GM21528 (cell line): ENCODE results near the gene ACSL3.
"Not testable (repeated sequence)": the region's sequence is repeated elsewhere in the genome, so short reads cannot be mapped to it uniquely, and the experiment has no call there.

Experiments
- ATAC-seq: cut with Tn5 transposase; IDR thresholded peaks from one replicate; pipeline ENCODE4 v1.9.1; 2021; ENCODE audit warnings: mild to moderate bottlenecking, moderate library complexity; ENCODE audit not compliant: unreplicated experiment, low FRiP score

ACSL3 gene

DNA sequence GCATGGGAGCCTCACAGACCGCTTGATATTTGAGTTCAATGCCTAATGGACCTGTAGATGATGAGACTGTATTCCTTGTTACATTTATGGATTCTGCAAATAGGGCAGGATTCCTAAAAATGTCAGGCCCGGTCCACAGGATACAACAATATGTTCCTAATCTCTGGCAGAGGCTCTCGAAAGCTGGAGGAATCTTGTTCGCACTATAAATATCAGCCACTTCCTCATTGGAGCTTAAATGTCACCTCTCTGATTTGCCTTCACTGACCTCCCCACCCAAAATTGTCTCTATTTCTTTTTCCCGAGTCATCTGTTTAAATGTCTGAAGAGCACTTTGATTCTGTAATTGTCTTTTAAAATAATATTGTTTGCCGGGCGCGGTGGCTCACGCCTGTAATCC lies 12.0 kb upstream of the ACSL3 start:
- ATAC-seq: no peak

DNA sequence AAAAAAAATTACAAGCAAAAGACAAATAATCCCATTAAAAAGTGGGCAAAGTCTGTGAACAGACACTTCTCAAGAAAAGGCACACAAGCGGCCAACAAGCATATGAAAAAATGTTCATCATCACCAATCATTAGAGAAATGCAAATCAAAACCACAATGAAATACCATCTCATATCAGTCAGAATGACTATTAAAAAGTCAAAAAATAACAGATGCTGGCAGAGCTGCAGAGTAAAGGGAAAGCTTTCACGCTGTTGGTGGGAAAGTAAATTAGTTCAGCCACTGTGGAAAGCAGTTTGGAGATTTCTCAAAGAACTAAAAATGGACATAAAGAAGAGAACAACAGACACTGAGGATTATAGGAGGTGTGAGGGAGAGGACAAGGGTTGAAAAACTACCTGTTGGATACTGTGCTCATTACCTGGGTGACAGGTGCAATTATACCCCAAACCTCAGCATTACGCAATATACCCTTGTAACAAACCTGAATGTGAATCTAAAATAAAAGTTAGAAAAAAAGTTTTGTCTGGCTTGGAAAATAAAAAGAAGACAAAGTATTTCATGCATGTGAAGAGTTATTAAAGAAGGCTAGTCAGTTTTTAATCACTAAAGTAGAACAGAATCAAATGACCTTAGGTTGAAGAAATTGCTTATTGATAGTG lies 8.7 kb upstream of the ACSL3 start:
- no peak for ATAC-seq

DNA sequence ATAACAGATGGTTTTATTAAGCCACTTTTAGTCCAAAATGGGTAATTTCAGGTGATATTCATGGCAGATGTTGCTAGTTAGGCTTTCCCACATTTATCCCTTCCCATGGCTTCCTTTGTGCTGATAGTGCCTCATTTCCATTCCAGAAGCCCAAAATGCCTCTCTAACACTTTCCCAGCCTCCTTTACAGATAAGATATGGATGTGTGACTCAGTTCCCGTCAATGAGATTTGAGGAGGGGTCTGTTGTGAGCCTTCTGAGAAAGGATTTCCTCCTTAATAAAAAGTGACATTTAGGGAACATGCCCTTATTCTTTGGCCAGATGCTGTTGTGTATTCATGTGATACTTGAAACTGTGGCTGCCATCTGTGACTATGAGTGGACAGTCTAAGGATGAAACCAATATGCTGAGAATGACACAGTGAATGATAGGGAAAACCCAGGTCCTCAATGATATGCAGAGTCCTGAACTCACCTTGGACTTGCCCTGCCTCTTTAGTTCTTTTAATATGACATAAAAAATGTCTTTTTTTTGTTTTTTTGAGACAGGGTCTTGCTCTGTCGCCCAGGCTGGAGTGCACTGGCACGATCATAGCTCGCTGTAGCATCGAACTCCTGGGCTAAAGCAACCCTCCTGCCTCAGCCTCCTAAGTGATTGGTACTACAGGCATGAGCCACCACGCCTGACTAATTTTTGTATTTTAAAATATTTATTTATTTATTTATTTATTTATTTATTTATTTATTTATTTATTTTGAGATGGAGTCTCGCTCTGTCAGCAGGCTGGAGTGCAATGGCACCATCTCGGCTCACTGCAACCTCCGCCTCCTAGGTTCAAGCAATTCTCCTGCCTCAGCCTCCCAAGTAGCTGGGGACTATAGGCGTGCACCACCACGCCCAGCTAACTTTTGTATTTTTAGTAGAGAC lies 5.8 kb upstream of the ACSL3 start:
- ATAC-seq: no peak

DNA sequence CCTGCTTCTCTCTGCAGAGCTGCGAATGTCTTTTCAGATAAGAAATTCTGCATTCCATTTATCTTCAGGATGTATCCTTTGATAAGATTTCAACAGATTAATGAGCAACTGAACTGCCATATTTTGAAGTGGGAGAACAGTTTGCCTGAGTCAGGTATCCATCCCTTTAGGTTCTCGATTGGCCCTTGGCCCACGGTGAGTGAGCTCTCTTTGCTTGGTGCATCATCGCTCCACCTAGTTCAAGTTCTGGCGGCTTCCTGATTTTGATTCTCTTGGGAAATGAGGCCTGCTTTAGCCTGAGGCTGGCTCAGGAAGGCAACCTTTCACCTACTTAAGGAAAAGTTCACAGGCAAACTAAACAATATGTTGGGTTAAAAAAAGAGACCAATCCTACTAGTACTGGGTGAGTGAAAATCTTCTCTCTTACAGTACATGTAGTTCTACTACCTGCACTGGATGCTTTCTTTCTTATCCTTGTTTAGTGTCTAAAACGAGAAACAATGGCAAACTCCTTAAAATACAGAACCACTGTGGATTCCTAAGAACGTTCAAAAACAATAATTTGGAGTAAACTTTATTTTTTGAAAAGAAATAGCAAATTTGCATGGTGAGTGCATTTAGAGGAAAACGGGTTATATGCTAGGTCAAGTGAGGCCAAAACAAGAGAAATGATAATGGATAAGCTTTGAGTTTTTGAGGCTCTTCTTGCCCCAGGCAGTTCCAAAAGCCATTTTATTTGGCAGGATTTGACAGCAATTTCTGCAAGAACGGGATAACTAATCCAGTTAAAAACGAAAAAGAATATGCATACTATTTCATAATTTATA lies 837 bp upstream of the ACSL3 start:
- ATAC-seq: no peak

DNA sequence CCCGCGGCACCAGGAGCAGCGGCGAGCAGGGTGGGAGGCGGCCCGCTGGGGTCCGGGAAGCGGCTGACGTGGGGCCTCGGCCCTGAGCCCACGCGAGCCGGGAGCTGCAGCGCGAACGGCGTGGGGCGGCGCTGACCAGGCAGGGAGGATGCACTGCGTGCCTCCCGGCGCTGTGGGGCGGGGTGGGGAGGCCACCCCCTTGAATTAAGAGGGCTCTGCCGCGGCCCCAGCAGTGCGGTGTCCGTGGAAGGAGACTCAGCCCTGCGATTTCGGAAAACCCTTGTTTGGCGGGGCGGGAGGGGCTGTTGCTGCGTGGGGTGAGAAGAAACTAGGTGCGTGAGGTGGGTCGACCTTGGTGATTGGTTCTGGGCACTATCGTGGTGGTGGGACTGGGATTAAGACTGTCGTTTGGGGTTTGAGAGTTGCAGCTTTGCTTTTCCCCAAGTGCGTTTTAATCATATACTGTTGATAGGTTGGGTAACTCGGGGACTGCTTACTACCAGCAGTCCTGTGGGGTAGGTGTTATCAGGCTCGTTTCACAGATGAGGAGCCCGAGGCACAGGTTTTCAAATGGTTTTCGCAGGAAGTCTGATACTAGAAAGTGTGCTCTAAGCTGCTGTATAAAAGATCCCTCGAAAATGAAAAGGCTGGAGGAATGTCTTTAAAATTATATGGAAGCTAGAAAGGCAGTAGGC lies 722 bp downstream of the ACSL3 start:
- ATAC-seq: peak; percentile 46

DNA sequence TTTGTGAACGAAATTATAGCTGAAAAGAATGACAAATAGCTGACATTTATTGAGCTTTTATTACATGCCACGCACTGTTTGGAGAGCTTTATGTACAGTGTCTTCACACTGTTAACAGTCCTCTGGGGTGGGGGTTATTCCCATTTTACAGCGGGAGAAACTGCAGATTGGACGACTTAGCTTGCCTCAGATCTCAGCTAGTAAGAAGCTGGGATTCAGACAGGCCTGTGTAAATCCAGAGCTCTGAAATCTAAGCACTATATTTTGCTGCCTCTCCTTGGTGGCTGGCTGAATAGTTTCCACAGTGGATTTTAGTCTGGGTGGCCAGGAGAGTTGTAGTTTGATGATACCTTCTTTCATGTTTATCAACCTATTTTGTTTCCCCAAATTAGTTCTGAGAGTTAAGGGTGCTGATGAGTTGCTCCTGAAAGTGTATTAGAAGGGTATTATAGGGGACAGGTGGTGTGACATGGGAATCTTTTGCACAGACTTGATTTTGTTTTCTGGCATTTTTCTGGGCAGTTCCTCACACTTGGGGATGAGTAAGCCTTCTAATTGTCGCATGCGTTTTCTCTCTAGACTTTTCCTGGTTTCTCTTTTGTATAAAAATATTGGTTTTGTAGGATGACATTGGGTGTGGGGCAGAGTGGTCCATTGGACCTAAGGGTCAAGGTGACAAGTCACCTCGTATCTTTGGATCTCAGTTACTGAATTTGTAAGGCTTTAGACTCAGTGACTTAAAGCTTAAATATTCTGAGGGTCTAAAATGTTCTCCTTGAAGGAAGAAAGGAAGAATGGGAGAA lies 1.5 kb downstream of the ACSL3 start:
- no peak for ATAC-seq

DNA sequence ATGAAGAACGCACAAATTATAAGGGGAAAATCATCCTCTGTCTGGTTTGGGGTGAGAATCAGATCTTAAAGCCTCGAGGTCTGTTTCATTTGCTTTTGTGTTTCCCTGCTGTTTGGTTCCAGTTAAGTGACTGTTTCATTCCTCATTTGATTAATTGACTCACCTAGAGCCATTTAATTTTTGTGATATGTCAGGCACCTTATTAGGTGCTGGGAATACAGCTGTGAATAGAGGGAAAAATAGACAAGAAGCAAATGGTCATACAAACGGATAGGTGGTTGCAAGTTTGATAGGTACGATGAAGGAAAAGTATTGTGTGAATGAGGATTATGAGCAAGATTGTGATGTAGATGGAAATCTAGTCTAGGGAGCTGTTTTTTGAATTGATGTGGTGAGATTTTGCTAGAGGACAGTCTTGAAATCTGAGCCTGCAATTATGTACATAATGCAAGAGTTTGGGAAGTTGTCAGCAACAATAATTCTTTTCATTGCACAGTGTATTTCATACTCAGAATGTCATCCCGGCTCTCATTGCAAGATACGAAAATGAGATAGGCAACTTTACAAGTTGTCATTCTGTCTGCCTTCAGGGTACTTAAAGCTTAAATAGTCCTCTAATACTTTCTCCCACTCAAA lies 2.2 kb downstream of the ACSL3 start:
- ATAC-seq: no peak

DNA sequence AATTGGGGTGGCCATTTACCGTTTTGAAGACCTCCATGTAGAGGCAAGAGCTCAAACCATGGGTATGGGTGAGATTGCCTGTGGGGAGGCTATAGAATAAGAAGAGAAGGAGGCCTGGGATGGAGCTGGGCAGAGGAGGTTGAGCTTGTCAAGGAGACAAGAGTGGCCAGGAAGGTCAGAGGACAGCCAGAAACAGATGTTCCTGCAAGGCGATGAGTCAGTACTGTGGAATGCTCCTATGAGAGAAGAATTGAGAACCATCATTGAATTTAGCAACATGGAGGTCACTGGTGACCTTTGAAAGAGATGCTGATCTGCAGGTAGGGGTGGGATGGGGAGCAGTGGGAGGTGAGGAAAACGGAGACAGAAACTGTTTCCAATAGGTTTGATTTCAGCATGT lies 3.5 kb downstream of the ACSL3 start:
- ATAC-seq: no peak

DNA sequence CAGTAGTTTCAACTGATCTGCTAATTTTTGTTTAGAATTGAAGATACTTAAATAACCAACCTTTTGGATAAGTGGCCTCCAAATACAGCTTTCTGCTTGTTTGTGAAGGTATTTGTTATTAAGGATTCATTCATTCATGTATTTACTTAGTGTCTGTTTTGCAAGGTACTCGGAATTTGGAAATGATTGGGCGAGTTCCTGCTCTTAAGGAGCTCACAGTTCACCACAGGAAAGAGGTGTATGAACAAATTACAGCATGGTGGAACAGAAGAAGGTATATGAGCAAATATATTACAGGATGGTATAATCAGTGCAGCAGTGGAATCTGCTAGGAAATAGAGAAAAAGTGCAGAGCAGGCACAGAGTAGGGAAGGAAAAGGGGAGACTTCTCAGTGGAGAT lies 4.5 kb downstream of the ACSL3 start:
- no peak for ATAC-seq

DNA sequence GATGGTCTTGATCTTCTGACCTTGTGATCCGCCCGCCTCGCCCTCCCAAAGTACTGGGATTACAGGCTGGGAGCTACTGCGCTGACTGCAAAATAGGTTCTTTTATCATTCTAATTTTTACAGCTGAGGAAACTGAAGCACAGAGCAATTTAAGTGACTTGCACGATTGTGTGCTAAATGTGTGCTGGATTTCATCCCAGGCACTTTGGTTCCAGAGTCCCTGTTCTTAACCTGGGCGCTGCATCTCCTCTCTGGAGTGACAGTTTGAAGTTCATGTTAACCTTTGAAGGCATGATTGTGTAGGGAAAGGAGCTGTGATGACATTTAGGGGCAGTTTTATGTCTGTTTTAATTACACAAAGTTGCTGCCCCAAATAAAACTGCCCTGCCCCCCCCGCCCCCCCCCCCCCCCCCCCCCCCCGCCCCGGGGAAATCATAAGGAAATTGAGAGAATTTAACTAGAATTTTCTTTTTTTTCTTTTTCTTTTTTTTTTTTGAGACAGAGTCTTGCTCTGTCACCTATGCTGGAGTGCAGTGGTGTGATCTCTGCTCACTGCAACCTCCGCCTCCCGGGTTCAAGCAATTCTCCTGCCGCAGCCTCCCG lies 5.6 kb downstream of the ACSL3 start:
- no peak for ATAC-seq

DNA sequence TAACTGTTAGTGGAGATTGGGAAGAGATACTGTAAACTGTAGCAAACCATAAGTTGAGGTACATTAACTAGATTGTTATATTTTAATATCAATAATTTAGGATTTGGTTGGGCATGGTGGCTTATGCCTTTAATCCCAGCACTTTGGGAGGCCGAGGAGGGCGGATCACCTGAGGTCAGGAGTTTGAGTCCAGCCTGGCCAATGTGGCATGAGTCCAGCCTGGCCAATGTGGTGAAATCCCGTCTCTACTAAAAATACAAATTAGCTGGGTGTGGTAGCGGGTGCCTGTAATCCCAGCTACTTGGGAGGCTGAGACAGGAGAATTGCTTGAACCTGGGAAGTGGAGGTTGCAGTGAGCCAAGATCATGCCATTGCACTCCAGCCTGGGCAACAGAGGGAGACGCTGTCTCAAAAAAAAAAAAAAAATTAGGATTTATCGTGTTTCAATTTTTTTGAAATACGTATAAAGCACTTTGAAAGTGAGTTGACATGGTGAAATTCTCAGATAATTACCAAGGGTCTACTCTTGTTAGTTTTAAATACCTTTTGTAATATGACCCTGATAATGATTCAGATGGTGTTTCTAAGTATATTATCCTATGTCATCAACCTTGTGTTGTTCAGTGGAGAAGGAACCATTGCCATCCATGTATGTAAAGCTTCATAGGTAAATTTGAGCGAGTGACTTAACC lies 7.9 kb downstream of the ACSL3 start:
- not testable (repeated sequence) for ATAC-seq

DNA sequence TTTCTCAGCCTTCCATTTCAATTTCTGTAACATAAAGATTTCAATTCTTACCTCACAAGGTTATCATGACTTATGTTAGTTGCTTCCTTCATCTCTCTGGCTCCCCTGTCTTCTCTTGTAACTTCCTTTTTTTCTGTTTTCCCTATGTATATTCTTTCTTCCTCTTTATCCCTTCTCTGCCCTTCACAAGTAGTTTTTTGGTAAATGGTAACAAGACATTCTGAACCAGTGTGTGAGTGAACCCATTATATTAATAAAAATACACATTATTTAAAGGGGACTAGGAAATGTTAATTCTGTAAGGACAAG lies 8.4 kb downstream of the ACSL3 start:
- ATAC-seq: no peak

DNA sequence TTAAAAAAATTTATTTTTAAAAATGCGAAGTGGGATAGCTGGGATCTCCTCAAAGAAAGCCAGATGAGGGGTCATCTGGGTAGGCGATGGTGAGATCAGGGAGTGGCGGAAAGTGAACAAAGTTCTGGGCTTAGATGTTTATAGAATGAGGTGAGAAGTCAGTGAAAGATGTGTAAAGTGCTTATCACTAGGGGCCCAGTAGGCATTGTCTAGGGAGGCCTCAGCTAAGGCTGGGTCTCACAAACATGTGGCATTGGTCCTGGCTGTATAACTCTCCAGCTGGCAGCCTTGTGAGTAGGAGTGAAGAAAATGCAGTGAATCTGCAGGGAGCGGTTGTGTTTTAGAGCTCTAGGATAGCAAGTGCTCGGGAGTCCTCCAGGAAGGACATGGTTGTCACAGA lies 10.5 kb downstream of the ACSL3 start:
- ATAC-seq: no peak

DNA sequence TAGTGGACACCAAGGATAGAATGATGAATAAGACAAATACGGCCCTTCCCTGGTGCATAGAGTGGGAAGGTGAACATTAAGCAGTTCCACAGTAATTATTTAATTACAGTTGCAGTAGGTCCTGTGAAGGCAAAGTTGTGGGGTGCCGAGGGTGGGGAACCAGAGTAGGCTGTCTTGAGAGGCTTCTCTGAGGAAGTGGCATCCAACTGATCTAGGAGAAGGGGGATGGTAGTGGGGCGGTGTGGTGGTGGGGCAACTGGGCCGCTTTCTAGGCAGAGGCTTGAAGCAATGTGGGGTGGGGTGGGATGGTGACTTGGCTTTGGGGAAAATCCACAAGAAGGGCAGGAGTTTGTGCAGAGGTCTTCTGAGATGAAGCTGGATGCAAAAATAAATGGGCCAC lies 11.7 kb downstream of the ACSL3 start:
- ATAC-seq: no peak

DNA sequence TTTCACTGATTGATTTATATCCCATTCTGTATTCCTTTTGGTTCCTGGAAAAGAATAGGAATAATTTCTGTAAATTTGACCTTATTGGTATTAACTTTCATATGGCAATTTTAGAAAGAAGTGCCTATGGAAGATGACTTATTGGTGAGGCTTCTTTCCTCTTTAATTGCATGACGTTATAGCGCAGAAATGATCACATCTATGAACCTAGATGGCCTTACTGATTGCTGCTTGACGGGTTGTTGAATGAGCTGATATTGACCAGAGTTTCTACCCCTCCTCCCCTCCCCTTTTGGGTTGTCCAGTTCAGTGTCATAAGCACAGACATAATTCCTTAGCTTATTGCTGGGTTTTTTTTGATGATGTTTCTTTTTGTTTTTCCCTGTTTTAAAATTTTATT lies 14.6 kb downstream of the ACSL3 start:
- no peak for ATAC-seq

DNA sequence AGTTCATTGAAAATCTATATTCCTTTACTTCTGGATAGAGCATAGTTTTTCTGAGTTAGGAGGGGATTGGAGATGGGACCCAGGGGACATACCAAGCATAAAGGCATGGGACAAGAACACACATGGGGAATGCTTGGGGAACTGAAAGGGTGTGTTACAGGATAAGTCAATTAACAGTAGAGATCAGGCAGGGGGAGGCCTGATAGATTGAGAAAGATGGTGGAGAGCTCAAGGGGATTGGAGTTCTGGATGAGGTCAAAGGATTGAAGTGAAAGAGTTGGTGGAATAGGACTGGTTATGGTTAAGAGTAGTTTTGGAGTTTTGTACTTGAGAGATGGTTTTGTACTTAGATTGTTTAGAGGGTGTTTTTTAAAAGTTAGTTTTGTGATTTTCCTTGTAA lies 16.1 kb downstream of the ACSL3 start:
- no peak for ATAC-seq

DNA sequence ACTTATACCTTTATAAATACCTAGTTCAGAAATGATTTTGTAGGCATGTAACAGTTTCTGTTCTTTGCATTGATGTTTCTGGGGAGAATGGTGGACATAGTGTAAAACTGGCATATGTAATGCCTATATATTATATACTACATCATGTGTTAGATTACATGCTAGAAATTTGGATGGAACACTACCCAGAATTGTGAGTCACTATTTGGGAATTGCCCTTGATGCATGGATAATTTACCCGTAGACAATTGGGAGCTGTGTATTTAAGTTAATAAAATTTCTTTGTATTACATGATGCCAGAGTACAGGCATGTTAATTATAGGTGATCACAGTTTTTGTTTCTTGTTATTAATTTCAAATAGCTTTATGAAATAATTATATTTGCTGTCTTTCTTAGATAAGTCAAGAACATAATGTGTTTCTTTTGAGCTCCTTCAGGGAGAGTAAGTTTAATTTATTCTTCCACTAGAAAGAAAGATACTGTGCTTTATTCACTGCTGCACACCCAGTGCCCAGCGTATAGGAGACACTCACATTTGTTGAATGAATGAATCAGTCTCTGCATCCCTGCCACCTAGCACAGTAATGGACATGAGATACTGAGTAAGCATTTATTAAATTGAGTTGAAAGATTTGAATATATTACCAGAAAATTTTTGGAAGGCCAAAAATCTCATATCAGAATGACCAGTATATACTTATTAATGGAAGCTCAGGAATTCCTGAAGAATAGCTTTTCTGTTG lies 16.9 kb downstream of the ACSL3 start:
- no peak for ATAC-seq
